Ectodermal cell (in vitro differentiated cells): Measurements from ENCODE around the gene IGF2BP3.
"Not testable (repeated sequence)": the region's sequence is repeated elsewhere in the genome, so short reads cannot be mapped to it uniquely, and the experiment has no call there.

Experiments used
- H3K27ac ChIP-seq: 2 replicates; pipeline ENCODE4 v1.7.0; 2013; ENCODE audit warnings: mild to moderate bottlenecking, low read depth, low read length; ENCODE audit not compliant: insufficient read depth, poor library complexity, severe bottlenecking
- H3K27me3 ChIP-seq: 2 replicates; pipeline ENCODE4 v1.7.0; 2013; ENCODE audit warnings: mild to moderate bottlenecking, low read length; ENCODE audit not compliant: insufficient read depth, control insufficient read depth, poor library complexity, severe bottlenecking
- H3K36me3 ChIP-seq: one replicate; pipeline ENCODE4 v1.7.0; 2013; ENCODE audit warnings: low read length; ENCODE audit not compliant: control insufficient read depth, insufficient read depth
- H3K4me1 ChIP-seq: one replicate; pipeline ENCODE4 v1.7.0; 2013; ENCODE audit warnings: low read length; ENCODE audit not compliant: control insufficient read depth, insufficient read depth
- H3K4me3 ChIP-seq: 2 replicates; pipeline ENCODE4 v1.7.0; 2013; ENCODE audit warnings: low read depth, low read length, control low read depth; ENCODE audit not compliant: insufficient read depth
- H3K9me3 ChIP-seq: 2 replicates; pipeline ENCODE4 v1.7.0; 2013; ENCODE audit warnings: mild to moderate bottlenecking, low read length, moderate library complexity; ENCODE audit not compliant: control insufficient read depth
- WGBS, 2 experiments: methylation state at CpG; one replicate each; pipeline ENCODE4 v1.1.7; 2013; ENCODE audit warnings: missing lambda C conversion rate in 2 of 2; 5-methylcytosine and 5-hydroxymethylcytosine counted together

IGF2BP3 gene

DNA sequence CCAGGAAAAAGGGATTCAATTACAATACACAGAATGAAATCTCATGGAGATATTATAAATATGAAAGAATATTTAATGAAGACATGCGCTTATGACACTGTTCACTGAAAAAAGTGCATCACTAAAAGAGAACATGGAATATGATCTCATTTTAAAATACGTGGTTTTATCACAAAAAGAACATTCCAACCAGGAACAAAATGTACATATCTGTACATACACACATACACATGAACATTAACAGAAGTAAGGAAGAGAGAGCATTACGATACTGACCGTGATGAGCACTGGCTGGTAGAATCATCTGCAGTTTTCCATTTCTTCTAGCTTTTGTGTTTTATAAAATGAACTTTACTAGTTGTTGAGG, 39.4 kb downstream of the IGF2BP3 start:
- H3K4me3 ChIP-seq: no peak overlapping the region
- WGBS, 2 experiments: 91 to 94% methylated on average over 3 to 4 of the region's 4 CpGs
- H3K9me3 ChIP-seq: no peaks in the 10 kb centered on the region
- no peak overlapping the region for H3K27ac ChIP-seq
- H3K27me3 ChIP-seq: no peaks in the 10 kb centered on the region
- H3K4me1 ChIP-seq: peaks cover 2% of the 10 kb centered on the region
- no peaks in the 10 kb centered on the region for H3K36me3 ChIP-seq

DNA sequence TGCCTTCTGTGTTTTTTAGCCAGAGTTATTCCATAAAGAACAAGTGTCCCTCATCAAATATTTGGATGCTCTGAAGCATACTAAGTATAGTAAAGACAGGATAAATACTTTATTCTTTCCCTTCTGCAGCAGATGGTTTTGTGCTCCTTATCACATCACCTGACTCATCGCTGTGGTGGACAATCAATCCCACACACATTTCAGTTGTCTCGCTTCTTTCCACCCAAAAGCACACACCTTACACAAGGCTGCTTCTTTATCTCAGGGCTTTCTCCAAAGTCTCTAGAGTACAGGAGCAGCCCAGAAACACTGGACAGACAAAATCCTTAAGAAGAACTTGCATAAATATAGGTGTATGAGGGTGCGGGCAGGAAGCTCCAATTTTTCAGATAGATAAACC, 43.4 kb downstream of the IGF2BP3 start:
- no peak overlapping the region for H3K27ac ChIP-seq
- 96 to 97% methylated on average over 3 of the region's 3 CpGs for WGBS, 2 experiments
- H3K4me1 ChIP-seq: peaks cover 2% of the 10 kb centered on the region
- H3K9me3 ChIP-seq: no peaks in the 10 kb centered on the region
- no peaks in the 10 kb centered on the region for H3K36me3 ChIP-seq
- H3K27me3 ChIP-seq: no peaks in the 10 kb centered on the region
- H3K4me3 ChIP-seq: no peak overlapping the region

DNA sequence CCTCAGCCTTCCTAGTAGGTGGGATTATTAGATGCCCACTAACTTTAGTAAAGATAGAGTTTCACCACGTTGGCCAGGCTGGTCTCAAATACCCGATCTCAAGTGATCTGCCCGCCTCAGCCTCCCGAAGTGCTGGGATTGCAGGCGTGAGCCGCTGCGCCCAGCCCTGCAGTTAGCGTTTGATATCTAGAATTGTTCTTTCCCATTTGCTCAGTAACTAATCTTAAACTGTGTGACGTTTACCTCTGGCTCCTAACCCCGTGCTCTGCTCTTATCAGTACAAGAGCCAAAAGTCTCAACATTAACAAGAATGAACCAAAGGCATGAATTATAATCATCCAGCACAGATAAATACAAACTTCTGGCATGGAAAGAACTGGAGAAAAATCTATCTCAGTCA, 47.4 kb downstream of the IGF2BP3 start:
- 92 to 95% methylated on average over 10 of the region's 10 CpGs for WGBS, 2 experiments
- Histone ChIP-seq H3K36me3 (no peaks in the 10 kb centered on the region), H3K4me3 (no peak overlapping the region), H3K27me3 (no peaks in the 10 kb centered on the region), H3K27ac (no peak overlapping the region), H3K9me3 (no peaks in the 10 kb centered on the region), H3K4me1 (peaks cover 9% of the 10 kb centered on the region)

DNA sequence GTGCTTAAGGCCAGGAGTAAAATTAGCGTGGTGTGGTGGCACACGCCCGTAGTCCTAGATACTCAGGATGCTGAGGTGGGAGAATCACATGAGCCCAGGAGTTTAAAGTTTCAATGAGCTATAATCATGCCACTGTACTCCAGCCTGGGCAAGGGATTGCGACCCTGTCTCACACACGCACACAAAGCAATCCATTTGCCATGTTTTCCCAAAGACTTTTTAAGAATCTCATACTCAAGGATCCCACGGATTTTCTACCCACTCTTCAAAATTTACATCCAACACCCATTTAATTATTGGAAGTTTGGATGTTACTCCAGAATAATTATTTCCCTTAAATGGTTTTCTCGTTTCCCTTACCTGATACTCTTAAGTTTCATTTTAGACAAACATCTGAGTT, 47.9 kb downstream of the IGF2BP3 start:
- Histone ChIP-seq H3K9me3 (no peaks in the 10 kb centered on the region), H3K4me1 (peaks cover 9% of the 10 kb centered on the region), H3K36me3 (no peaks in the 10 kb centered on the region), H3K27ac (no peak overlapping the region), H3K4me3 (no peak overlapping the region), H3K27me3 (no peaks in the 10 kb centered on the region)
- 79 to 82% methylated on average over 6 to 7 of the region's 7 CpGs for WGBS, 2 experiments

DNA sequence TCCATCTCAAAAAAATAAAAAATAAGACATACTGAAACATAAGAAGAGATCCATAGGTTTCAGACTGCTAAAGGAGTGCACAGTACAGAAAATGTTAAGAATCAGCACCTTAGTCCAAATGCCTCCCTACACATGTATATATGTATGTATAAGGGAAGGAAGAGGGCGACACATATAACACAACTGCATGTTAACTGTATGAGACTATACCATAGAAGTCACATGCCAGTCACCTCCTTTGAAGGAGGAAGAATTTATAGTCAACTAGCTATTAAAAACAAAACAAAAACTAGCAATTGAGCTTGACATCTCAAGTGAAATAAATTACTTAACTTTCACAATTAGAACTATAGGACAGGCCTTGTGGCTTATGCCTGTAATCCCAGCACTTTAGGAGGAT, 50.4 kb downstream of the IGF2BP3 start:
- WGBS, 2 experiments: 83% methylated on average over 1 of the region's 1 CpG; no CpG with 5 or more reads in 1 of the 2 experiments
- Histone ChIP-seq H3K27ac (no peak overlapping the region), H3K4me1 (peaks cover 9% of the 10 kb centered on the region), H3K27me3 (no peaks in the 10 kb centered on the region), H3K9me3 (no peaks in the 10 kb centered on the region), H3K36me3 (peaks cover 10% of the 10 kb centered on the region), H3K4me3 (no peak overlapping the region)

DNA sequence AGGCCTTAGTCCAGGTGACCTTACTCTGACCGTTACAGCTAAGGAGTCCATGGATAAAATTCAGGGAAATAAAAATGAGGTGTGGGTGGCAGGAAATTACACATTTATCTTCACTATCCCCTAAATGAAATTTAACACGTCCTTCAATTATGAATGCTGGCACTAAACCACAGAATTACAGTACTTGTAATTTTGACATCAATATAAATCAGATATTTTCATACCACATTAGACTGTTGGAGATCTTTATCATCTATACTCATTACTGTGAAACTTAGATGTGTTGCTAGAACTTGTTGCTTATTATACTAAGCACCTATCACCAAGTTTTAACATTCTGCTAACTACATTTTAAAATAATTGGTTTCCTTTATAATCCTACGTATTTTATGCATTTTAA, 51.1 kb downstream of the IGF2BP3 start:
- Histone ChIP-seq H3K4me1 (peaks cover 9% of the 10 kb centered on the region), H3K9me3 (no peaks in the 10 kb centered on the region), H3K27me3 (no peaks in the 10 kb centered on the region), H3K36me3 (peaks cover 13% of the 10 kb centered on the region), H3K27ac (no peak overlapping the region), H3K4me3 (no peak overlapping the region)
- 86 to 91% methylated on average over 3 of the region's 3 CpGs for WGBS, 2 experiments

- H3K27ac ChIP-seq: no peak overlapping the region
- no peaks in the 10 kb centered on the region for H3K27me3 ChIP-seq
- peaks cover 17% of the 10 kb centered on the region for H3K36me3 ChIP-seq
- H3K4me3 ChIP-seq: no peak overlapping the region
- peaks cover 9% of the 10 kb centered on the region for H3K4me1 ChIP-seq
- no peaks in the 10 kb centered on the region for H3K9me3 ChIP-seq
These were observed 52.2 kb downstream of the IGF2BP3 start for GRCh38 chr7:23418046-23418445.

DNA sequence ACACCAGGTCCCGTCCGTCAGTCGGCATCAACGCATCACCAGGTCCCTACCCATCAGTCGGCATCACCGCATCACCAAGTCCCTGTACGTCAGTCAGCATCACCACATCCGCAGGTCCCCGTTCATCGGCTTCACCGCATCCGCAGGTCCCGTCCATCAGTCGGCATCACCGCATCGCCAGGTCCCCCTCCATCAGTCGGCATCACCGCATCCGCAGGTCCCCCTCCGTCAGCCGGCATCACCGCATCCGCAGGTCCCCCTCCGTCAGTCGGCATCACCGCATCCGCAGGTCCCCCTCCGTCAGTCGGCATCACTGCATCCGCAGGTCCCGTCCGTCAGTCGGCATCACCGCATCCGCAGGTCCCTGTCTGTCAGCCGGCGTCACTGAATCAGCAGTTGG, 55.1 kb downstream of the IGF2BP3 start:
- Histone ChIP-seq H3K4me3 (no peak overlapping the region), H3K27me3 (no peaks in the 10 kb centered on the region), H3K27ac (no peak overlapping the region), H3K36me3 (peaks cover 27% of the 10 kb centered on the region), H3K9me3 (no peaks in the 10 kb centered on the region), H3K4me1 (peaks cover 9% of the 10 kb centered on the region)
- WGBS, 2 experiments: 95% methylated on average over 37 of the region's 37 CpGs

DNA sequence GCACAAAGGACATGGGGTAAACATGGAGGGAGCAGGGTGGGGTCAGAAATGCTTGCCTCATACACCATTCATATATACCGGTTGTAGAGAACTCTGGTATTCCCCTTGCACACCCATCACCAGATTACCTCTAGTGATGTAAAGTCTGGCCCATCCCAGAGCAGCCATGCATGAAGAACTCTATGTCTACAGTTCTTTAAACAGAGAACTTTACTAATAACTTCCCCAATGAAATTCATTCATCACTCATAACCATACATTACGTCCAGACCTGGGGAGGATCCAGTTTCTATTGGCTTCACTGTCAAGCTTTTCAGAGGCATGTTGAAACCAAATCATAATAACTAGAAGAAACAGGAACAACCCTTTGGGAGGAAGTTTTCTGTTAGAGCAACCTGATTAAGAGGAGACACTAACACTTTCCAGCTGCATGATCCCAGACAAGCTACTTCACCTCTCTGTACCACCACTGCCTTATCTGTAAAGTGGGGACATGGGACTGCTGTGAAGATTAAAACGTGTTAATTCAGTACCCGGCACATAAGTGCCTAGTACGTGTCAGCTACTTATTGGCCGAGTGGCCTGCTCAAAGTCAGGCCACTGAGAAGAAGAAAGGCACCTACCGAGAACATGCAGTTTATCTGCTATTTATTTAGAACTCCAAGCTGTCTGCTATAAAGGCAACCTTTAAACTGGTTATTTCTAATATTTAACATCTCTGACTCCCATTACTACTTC, 59.7 kb downstream of the IGF2BP3 start:
- Histone ChIP-seq H3K27ac (no peak overlapping the region), H3K4me1 (no peaks in the 10 kb centered on the region), H3K9me3 (no peaks in the 10 kb centered on the region), H3K4me3 (no peak overlapping the region), H3K27me3 (no peaks in the 10 kb centered on the region), H3K36me3 (peaks cover 37% of the 10 kb centered on the region)
- WGBS, 2 experiments: 93 to 97% methylated on average over 7 of the region's 7 CpGs

- peaks cover 23% of the 10 kb centered on the region for H3K36me3 ChIP-seq
- not testable (repeated sequence) for H3K4me1 ChIP-seq, H3K27me3 ChIP-seq, H3K27ac ChIP-seq, H3K4me3 ChIP-seq, H3K9me3 ChIP-seq
- WGBS, 2 experiments: 99 to 100% methylated on average over 2 of the region's 2 CpGs
These were observed 63.7 kb downstream of the IGF2BP3 start for GRCh38 chr7:23406564-23406963.

- H3K36me3 ChIP-seq: peaks cover 18% of the 10 kb centered on the region
- H3K4me3 ChIP-seq: no peak overlapping the region
- H3K9me3 ChIP-seq: no peaks in the 10 kb centered on the region
- H3K27ac ChIP-seq: no peak overlapping the region
- no peaks in the 10 kb centered on the region for H3K27me3 ChIP-seq
- 92 to 94% methylated on average over 3 of the region's 3 CpGs for WGBS, 2 experiments
- H3K4me1 ChIP-seq: no peaks in the 10 kb centered on the region
These were observed 65.1 kb downstream of the IGF2BP3 start for GRCh38 chr7:23405240-23405618.
